Neural cell (in vitro differentiated cells): Measurements from ENCODE around the gene ATP8B3. TPM values are rescaled to one million over a fixed set of nuclear protein-coding genes. Genes with fewer than 3 reads are reported as not detected.

Source experiments
- H2AFZ ChIP-seq: fragments of 200-600, 300-800 bp; sonication (generic), shearing (Covaris generic); 2 replicates; pipeline ENCODE4 v1.6.0; 2014; ENCODE audit warnings: low read depth, mild to moderate bottlenecking, antibody characterized with exemption, low read length, moderate library complexity
- H3F3A ChIP-seq: fragments of 200-600 bp; shearing (Covaris generic); 2 replicates; pipeline ENCODE4 v1.6.1; 2016; ENCODE audit warnings: mild to moderate bottlenecking, moderate library complexity, mixed read lengths, antibody characterized with exemption, low read length; ENCODE audit not compliant: insufficient read depth, poor library complexity, severe bottlenecking
- H3K27ac ChIP-seq: fragments of 200-600, 300-800 bp; sonication (generic), shearing (Covaris generic); 2 replicates; pipeline ENCODE4 v1.5.1; 2014; ENCODE audit warnings: mild to moderate bottlenecking, low read length, moderate library complexity
- H3K27me3 ChIP-seq: fragments of 300-800, 200-600 bp; sonication (generic), shearing (Covaris generic); 2 replicates; pipeline ENCODE4 v1.6.0; 2014; ENCODE audit warnings: mild to moderate bottlenecking, low read depth, low read length, moderate library complexity; ENCODE audit not compliant: insufficient read depth
- H3K36me3 ChIP-seq: fragments of 300-800, 200-600 bp; sonication (generic), shearing (Covaris generic); 2 replicates; pipeline ENCODE4 v1.5.1; 2014; ENCODE audit warnings: mild to moderate bottlenecking, antibody characterized with exemption, low read length, moderate library complexity; ENCODE audit not compliant: insufficient read depth
- H3K4me2 ChIP-seq: fragments of 300-800, 200-600 bp; sonication (generic), shearing (Covaris generic); 2 replicates; pipeline ENCODE4 v1.6.0; 2014; ENCODE audit warnings: mild to moderate bottlenecking, low read length
- H3K4me3 ChIP-seq: fragments of 300-800, 200-600 bp; sonication (generic), shearing (Covaris generic); 2 replicates; pipeline ENCODE4 v1.5.1; 2014; ENCODE audit warnings: mild to moderate bottlenecking, low read length, moderate library complexity
- H3K79me2 ChIP-seq: fragments of 200-600 bp; shearing (Covaris generic); replicated peaks from 2 replicates; pipeline ENCODE4 v1.6.0; 2014; ENCODE audit warnings: mild to moderate bottlenecking, low read length, moderate library complexity; ENCODE audit not compliant: insufficient read depth
- H3K9ac ChIP-seq: fragments of 300-800, 200-600 bp; sonication (generic), shearing (Covaris generic); 2 replicates; pipeline ENCODE4 v1.6.1; 2016; ENCODE audit warnings: mild to moderate bottlenecking, low read length, mixed read lengths
- H3K9me2 ChIP-seq: fragments of 200-600 bp; shearing (Covaris generic); 2 replicates; pipeline ENCODE4 v1.6.1; 2016; ENCODE audit warnings: mild to moderate bottlenecking, low read length, mixed read lengths; ENCODE audit not compliant: insufficient read depth
- H3K9me3 ChIP-seq: fragments of 200-600, 300-800 bp; sonication (generic), shearing (Covaris generic); 2 replicates; pipeline ENCODE4 v1.6.1; 2016; ENCODE audit warnings: mild to moderate bottlenecking, mixed run types, low read length, moderate library complexity, mixed read lengths
- H4K20me1 ChIP-seq: fragments of 200-600 bp; shearing (Covaris generic); 2 replicates; pipeline ENCODE4 v1.6.1; 2016; ENCODE audit warnings: mild to moderate bottlenecking, mixed run types; ENCODE audit not compliant: insufficient read depth
- CTCF ChIP-seq: fragments of 450-650 bp; IDR thresholded peaks from 2 replicates; pipeline ENCODE4 v1.5.1; 2014; ENCODE audit warnings: antibody characterized with exemption, mild to moderate bottlenecking, moderate library complexity; ENCODE audit not compliant: poor library complexity, severe bottlenecking
- EP300 ChIP-seq: fragments of 450-650 bp; conservative IDR thresholded peaks from 2 replicates; pipeline ENCODE4 v1.6.1; 2014; ENCODE audit warnings: antibody characterized with exemption, mild to moderate bottlenecking, moderate library complexity; ENCODE audit not compliant: poor library complexity, severe bottlenecking
- EZH2 ChIP-seq: fragments of 200-600, 300-800 bp; shearing (Covaris generic), sonication (generic); IDR thresholded peaks from 2 replicates; pipeline ENCODE4 v1.6.1; 2014; ENCODE audit warnings: antibody characterized with exemption, low read length, borderline replicate concordance, mild to moderate bottlenecking; ENCODE audit not compliant: insufficient read depth, poor library complexity, severe bottlenecking
- MXI1 ChIP-seq: fragments of 450-650 bp; conservative IDR thresholded peaks from 2 replicates; pipeline ENCODE4 v1.6.1; 2014; ENCODE audit warnings: antibody characterized with exemption, mild to moderate bottlenecking; ENCODE audit not compliant: poor library complexity, severe bottlenecking
- POLR2AphosphoS5 ChIP-seq: IDR thresholded peaks from 2 replicates; pipeline ENCODE4 v1.6.1; 2012
- RAD21 ChIP-seq: fragments of 450-650 bp; conservative IDR thresholded peaks from 2 replicates; pipeline ENCODE4 v1.6.1; 2014; ENCODE audit warnings: antibody characterized with exemption, mild to moderate bottlenecking, moderate library complexity
- REST ChIP-seq: IDR thresholded peaks from 2 replicates; pipeline ENCODE4 v1.6.1; 2012; ENCODE audit warnings: borderline replicate concordance
- SMC3 ChIP-seq: fragments of 450-650 bp; conservative IDR thresholded peaks from 2 replicates; pipeline ENCODE4 v1.6.1; 2014; ENCODE audit warnings: antibody characterized with exemption, mild to moderate bottlenecking, moderate library complexity; ENCODE audit not compliant: poor library complexity
- TAF1 ChIP-seq: IDR thresholded peaks from 2 replicates; pipeline ENCODE4 v1.6.1; 2012; ENCODE audit warnings: low read depth
- polyA plus RNA-seq: library from polyadenylated mRNA; depleted of rRNA; stranded (reverse); fragments of >200 nt; gene quantifications from 2 replicates; pipeline ENCODE4 v1.2.3, GENCODE V29; 2014

The ATP8B3 gene
- polyA plus RNA-seq, 1 donor from 2014 or later: 1.5 TPM

- Histone ChIP-seq H3K9ac (peak overlapping the region; percentile 71), H3K27me3 (no peaks in the 10 kb centered on the region), H3K4me3 (peak overlapping the region; percentile 81), H4K20me1 (no peaks in the 10 kb centered on the region), H3K9me2 (no peaks in the 10 kb centered on the region), H3K27ac (no peak overlapping the region), H2AFZ (no peak overlapping the region), H3K9me3 (no peaks in the 10 kb centered on the region), H3K36me3 (no peaks in the 10 kb centered on the region), H3F3A (no peaks in the 10 kb centered on the region), H3K79me2 (no peaks in the 10 kb centered on the region), H3K4me2 (peak overlapping the region; percentile 77)
- no peak for TF ChIP-seq CTCF
- TF ChIP-seq SMC3: peak; percentile 37
These were observed 1.4 kb upstream of the ATP8B3 start for GRCh38 chr19:1813192-1814182.

GRCh38 chr19:1812426-1813191 is 533 bp upstream of the ATP8B3 start:
- H2AFZ ChIP-seq: peak overlapping the region; percentile 38
- peak; percentile 50 for TF ChIP-seq POLR2AphosphoS5
- peak; percentile 46 for TF ChIP-seq TAF1
- TF ChIP-seq RAD21: peak; percentile 90
- TF ChIP-seq EZH2: no peak
- peak; percentile 66 for TF ChIP-seq MXI1
- peak; percentile 13 for TF ChIP-seq EP300
- TF ChIP-seq REST: no peak
- TF ChIP-seq CTCF: peak; percentile 93
- TF ChIP-seq SMC3: peak; percentile 83
- H3K27ac ChIP-seq: no peak overlapping the region

More at GRCh38 chr19:1812426-1813191, 533 bp upstream of the ATP8B3 start:
- H3K79me2 ChIP-seq: no peaks in the 10 kb centered on the region
- no peaks in the 10 kb centered on the region for H3K27me3 ChIP-seq
- H3F3A ChIP-seq: no peaks in the 10 kb centered on the region
- H3K4me3 ChIP-seq: peak overlapping the region; percentile 81
- no peaks in the 10 kb centered on the region for H4K20me1 ChIP-seq
- no peaks in the 10 kb centered on the region for H3K36me3 ChIP-seq
- H3K9me3 ChIP-seq: no peaks in the 10 kb centered on the region
- peak overlapping the region; percentile 71 for H3K9ac ChIP-seq
- H3K9me2 ChIP-seq: no peaks in the 10 kb centered on the region
- peak overlapping the region; percentile 77 for H3K4me2 ChIP-seq
